ENCODE measurements around the gene GPM6B.

GPM6B gene, protein sequence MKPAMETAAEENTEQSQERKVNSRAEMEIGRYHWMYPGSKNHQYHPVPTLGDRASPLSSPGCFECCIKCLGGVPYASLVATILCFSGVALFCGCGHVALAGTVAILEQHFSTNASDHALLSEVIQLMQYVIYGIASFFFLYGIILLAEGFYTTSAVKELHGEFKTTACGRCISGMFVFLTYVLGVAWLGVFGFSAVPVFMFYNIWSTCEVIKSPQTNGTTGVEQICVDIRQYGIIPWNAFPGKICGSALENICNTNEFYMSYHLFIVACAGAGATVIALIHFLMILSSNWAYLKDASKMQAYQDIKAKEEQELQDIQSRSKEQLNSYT

GRCh38 chrX:13816643-13817627 is at the start of gene GPM6B:
GPM6B (minus strand) TSS chrX:13817093; CDS start chrX:13816904, 189 bp downstream.
- DNase-seq: peak in 9 of 10 donors; percentile 47 to 93 (median 53)
- intact Hi-C loops (cut with DNase I): no loop called here

GRCh38 chrX:13864264-13864663 is 47.4 kb upstream of the GPM6B start:
- intact Hi-C loops (cut with DNase I): no loop called here
- DNase-seq: peak in 1 of 10 donors; percentile 87

DNA sequence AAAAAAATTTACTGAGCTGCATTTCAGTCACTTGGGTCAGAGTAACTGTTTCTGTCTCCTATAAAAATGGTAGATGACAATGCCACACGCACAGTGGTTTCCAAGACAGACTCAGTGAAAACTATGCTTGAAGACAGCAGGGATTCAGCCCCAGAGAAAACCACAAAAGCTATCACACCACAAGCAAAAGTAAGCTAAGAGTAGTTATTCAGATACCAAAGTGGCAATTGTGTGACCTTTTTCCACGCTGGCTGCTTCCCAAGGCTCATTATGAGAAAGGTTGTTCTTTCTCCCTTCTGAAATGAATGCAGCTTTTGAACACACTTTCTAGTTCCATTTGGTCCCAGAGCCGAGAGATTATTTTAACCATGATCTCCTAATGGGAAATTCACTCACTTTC is 46.4 kb upstream of the GPM6B start:
- no peak for DNase-seq
- intact Hi-C loops (cut with DNase I): no loop called here

DNA sequence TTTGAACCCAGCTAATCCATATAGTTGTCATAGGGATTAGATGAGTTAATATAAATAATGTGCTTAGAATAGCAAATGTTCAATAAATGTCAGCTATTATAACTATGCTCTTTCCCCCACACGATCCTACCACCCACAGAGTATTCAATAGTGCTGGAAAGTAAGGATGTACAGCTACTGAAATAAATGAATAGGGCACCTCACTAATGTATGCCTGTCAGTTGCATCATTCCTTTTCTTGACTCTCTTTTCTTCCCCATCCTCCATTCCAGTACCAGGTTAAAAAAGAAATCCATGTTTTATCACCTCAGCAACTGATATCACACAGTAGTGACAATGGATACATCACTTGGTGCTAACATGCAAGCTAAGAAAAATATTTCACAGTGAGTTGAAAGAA is 42.8 kb upstream of the GPM6B start:
- intact Hi-C loops (cut with DNase I): no loop called here
- no peak for DNase-seq

- no peak for DNase-seq
- intact Hi-C loops (cut with DNase I): no loop called here
Measured at GRCh38 chrX:13857804-13858203, 40.9 kb upstream of the GPM6B start.

- intact Hi-C loops (cut with DNase I): no loop called here
- DNase-seq: no peak
Measured at GRCh38 chrX:13855689-13856450, 39.0 kb upstream of the GPM6B start.

- DNase-seq: peak in 1 of 10 donors; percentile 59
Measured at GRCh38 chrX:13854003-13854402, 37.1 kb upstream of the GPM6B start.

GRCh38 chrX:13852001-13852695 is 35.3 kb upstream of the GPM6B start:
- no peak for DNase-seq
- intact Hi-C loops (cut with DNase I): no loop called here

More at GRCh38 chrX:13854003-13854402, 37.1 kb upstream of the GPM6B start:
- intact Hi-C loops (cut with DNase I): no loop called here

GRCh38 chrX:13845721-13846378 is 29.0 kb upstream of the GPM6B start:
- DNase-seq: no peak
- intact Hi-C loops (cut with DNase I): no loop called here

DNA sequence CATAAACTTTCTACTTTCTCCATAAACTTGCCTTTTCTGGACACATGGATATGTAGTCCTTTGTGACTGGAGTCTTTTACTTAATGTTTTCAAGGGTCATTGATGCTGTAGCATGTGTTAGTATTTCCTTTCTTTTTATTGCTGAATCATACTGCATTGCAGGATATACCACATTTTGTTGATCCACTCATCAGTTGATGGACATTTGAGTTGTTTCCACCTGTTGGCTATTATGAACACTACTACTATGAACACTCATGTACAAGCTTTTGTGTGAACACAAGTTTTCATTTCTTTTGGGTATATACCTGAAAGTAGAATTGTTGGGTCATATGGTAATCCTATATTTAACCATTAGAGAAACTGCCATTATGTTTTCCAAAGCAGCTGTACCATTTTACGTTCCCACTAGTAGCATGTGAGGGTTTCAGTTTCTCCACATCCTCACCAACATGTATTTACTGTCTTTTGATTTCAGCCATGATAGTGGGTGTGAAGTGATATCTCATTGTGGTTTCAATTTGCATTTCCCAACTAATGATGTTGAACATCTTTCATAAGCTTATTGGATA is 26.3 kb upstream of the GPM6B start:
- DNase-seq: no peak
- intact Hi-C loops (cut with DNase I): no loop called here

- intact Hi-C loops (cut with DNase I): no loop called here
Measured at GRCh38 chrX:13840121-13840520, 23.2 kb upstream of the GPM6B start.

DNA sequence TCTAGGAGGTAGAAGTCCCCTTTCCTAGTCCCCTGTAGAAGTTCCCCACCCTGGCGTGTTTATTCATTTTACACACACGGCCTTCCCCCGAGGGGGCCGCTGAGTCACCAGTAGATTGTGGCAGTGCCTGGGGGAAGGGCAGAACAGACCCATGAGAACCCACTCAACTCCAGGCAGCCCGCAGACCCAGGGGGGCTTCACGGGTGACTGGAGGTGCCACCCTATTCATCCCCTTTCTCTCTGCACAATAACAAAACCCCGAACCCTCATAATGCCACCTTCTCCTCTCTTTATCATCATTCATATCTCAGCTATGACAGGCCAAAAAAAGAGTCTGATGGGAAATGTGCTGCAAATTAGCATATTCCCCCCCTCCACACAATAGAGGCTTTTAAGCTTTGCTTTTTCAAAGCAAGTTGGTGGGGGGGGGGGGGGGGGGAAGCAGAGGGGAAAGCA is 20.4 kb upstream of the GPM6B start:
- peak in 8 of 10 donors; percentile 11 to 90 (median 53) for DNase-seq

More at GRCh38 chrX:13840121-13840520, 23.2 kb upstream of the GPM6B start:
- DNase-seq: peak in 1 of 10 donors; percentile 28

DNA sequence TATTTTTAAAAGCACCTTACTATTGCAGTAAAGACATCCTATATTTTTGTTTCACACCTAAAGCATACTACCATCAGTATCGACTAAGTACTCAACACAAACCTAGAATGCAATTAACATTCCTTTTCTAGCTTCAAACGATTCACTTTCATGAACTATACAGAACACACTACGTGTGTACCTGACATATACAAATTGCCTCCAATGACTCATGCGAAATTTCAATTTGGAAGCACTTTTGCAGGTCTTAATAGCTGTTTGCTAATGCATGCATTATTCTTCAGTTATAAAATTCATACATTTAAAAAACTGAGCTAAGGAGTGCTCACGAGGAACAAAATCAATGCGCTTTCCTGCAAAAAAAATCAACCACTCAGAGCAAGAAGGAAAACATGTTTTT is 19.7 kb upstream of the GPM6B start:
- intact Hi-C loops (cut with DNase I): no loop called here
- no peak for DNase-seq

More for the DNA sequence above, 20.4 kb upstream of the GPM6B start:
- intact Hi-C loops (cut with DNase I): no loop called here

DNA sequence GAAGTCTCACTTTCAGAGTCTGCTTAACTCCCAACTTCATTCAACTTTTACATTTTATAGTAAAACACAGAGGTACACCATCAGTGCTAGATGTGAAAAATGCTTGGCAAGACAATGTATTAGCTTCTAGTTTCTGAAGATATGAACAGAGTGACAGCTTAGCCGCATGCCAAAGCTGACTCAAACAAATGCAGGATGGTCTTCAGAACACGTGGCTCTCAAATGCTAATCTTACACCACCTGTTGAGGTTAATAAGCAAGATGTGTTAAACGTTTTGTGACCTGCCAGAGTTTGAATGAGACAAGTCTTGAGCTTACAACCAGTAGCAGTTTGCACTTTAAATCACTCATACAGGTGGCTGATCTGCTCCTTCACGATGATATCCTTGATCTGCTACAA is 18.9 kb upstream of the GPM6B start:
- DNase-seq: no peak
- intact Hi-C loops (cut with DNase I): no loop called here

- DNase-seq: no peak
- intact Hi-C loops (cut with DNase I): no loop called here
Measured at GRCh38 chrX:13834355-13834754, 17.5 kb upstream of the GPM6B start.

GRCh38 chrX:13829983-13830382 is 13.1 kb upstream of the GPM6B start:
- intact Hi-C loops (cut with DNase I): no loop called here
- DNase-seq: no peak

DNA sequence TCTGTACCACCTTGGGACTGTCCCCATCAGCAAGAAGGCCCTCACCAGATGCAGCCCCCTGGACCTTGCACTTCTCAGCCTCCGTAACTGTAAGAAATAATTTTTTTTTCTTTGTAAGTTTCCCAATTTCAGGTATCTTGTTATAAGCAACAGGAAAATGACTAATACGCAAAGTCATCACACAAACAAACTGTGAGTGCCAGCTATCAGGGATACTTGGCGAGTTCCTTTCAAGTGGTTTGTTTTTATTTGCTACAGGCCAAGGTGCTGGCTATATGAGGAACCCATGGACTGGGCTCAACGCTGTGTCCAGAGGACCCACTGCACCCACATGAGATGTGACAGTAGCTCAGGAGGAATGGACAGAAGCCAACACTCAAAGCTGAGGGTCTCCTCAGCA is 11.5 kb upstream of the GPM6B start:
- no peak for DNase-seq
- intact Hi-C loops (cut with DNase I): no loop called here

GRCh38 chrX:13827298-13828090 is 10.6 kb upstream of the GPM6B start:
- no peak for DNase-seq
- intact Hi-C loops (cut with DNase I): no loop called here
